T-helper 1 cell treated with Interleukin-12 subunit alpha and Interleukin-12 subunit beta and Interleukin-4 antibody, amounts not matched to agents 30 ng/mL and 1 ng/mL, for 36 hours (primary cell): ENCODE measurements around the gene APOB. TPM values are rescaled to one million over a fixed set of nuclear protein-coding genes. Genes with fewer than 3 reads are reported as not detected.

ENCODE experiments used
- intact Hi-C: fragments of 100-400 bp; cut with micrococcal nuclease; formaldehyde crosslinking; loops from one replicate; pipeline ENCODE4 v1.15.1; 2024
- total RNA-seq: library from RNA; stranded (reverse); gene quantifications from 2 replicates; pipeline ENCODE4 v1.2.3, GENCODE V29; 2022

APOB gene
- total RNA-seq, 1 donor from 2014 or later, result not detected

DNA sequence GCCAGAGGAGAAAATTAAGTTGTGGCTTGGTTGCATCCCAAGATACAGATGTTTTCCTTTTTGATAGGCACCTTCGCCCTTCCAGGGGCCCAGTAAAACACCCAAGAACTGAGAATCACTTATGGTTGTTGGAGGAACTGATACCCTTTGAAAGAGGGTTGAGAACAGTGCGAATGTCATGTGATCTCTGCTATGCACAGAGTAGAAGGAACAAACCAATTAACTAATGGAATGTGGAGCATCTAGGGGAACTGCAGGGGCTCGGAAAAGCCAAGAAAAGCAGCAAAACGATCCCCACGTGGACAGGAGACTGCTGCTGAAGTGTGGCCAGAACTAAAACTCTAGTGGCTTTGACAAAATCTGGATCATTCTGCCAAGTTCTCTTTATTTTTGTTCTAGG lies 58.8 kb downstream of the APOB start:
- intact Hi-C loops, result no loop called here

DNA sequence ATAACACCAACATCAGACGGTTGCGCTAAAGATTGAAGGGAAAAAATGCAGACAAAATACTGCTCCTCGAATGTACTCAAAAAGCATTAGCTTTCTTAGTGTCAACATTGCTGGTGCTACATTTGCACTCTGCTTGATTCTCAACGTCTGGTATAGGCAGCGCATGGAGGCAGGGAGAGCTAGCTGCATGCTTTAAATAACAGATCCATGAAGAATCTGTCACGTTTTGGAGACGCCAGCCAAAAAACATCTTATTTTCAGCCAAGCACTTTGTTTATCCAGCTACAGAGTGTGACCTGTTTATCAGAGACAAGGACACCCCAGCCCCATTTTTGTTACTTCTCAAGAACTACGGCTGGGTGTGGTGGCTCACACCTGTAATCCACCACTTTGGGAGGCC lies 59.5 kb downstream of the APOB start:
- intact Hi-C loops, result no loop called here

DNA sequence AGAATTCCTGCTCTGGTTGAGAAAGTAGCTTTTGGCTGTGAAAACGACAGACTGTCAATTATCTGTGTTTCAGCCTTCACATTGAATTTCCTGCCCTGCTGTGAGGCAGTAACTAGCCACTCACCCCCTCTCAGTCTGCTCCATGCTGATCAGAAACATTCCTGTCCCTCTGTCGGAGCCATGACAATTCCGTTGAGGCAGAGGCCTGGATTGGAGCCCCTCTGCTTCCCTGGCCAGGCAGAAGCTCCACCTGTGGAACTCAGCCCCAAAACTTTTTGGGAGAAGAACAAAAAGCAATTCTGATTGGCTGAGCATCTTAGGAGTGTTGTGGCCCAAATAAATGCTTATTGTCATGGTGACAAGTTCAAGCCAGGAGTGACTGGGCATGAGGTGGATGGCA lies 60.0 kb downstream of the APOB start:
- intact Hi-C loops, result no loop called here

GRCh38 chr2:20982861-20983260 lies 61.0 kb downstream of the APOB start:
- intact Hi-C loops, result no loop called here

GRCh38 chr2:20977520-20978180 lies 66.2 kb downstream of the APOB start:
- intact Hi-C loops, result no loop called here

DNA sequence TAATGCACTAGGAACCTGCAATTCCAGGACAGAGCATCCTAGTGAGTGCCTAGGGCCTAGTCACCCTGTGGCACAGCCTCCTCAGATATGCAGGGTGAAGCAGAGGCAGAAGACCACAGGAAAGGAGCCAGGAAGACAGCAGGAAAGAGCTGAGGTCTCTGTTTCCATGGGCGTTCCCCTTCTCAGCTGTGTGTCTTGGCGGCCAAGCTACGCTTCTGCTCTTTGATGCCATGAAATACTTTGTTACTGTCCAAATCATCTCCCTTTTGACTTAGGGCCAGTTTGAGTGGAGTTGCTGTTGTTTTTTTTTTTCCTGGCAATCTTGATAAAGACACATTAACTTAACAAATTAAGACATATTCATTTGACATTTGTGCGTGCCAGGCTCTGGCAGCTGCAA lies 67.3 kb downstream of the APOB start:
- intact Hi-C loops, result no loop called here

DNA sequence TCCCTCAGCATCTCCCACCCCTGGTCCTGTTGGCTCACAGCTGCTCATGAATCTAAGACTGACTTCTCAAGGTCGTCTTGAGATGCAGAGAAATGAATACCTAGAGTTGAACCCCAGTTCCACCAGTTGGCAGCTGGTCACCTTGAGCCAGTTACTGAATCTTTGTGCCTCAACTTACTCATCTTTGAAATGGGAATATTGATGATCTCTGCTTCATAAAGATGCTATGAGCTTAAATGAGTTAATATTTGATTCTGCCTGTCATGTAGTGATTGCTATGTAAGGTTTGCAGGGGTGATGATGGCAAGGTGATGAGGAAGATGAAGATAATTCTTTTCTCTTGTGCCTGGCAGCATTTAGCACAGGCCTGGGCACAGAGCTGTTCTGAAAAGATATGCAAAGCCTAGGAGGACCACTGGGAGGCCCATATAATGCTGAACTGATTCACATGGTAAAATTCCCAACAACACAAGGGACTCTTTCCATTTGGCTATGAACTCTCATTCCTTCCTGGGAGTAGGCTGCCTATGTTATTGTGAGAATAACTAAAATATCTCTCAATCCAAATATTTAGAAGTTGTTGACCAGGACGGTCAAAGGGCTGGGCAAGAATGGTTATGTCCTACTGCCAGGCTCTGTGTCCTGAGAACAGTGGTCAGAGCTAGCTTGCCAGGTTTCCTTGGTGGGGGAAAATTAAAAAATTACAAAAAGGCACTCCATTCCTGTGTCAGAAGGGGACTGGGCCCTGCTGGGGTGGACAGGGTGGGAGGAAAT lies 70.9 kb downstream of the APOB start:
- intact Hi-C loops, result no loop called here

GRCh38 chr2:20972110-20972509 lies 71.8 kb downstream of the APOB start:
- intact Hi-C loops, result no loop called here

- intact Hi-C loops, result no loop called here
These were observed 73.8 kb downstream of the APOB start for GRCh38 chr2:20970068-20970467.

DNA sequence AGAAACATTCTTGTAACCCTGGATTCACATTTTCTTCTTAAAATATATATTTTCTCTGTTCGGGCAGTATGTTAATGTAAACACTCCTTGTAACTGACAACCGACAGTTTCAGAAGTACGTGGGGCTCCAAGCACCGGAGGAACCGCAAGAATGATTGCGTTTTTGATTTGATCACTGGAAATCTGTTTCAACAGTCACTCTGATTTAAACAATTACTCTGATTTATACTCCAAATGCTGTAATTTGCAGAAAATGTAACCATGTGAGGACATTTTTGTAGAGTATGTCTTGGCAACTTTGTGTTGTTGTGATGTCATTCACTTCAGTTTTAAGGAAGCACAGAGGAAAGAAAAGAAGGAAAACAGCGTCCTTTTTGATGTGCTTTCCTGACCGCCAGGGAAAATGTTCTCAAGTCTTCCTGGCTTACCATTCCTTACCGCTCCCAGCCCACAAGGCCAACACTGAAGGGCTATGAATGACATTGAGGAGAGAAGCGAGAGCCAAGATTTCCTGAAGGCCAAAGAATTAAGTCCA lies 77.7 kb downstream of the APOB start:
- intact Hi-C loops, result loop anchor here (10.0 kb wide), 1 partner anchor 521 kb away; the partner anchor contains the start of gene RHOB

DNA sequence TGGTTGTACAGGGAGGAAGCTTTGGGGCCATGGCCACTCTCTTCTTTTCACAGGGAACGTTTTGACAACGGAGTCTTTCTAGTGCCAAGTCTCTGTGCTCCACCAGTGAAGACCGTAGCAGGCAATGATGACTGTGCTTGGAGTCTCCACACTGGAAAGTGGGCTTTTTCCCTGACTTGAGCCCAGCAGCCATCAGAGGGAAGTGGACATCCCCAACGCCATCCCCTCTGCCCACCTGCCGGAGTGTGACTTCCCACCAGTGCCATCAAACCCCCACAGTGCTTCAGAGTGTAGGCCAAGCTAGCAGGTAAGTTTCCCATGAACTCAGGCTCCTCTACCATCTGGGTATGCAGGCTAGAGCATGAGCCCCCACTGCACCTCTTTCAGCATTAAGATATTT lies 78.7 kb downstream of the APOB start:
- intact Hi-C loops, result loop anchor here (10.0 kb wide), 1 partner anchor 520 kb away; the partner anchor contains the start of gene RHOB

- intact Hi-C loops, result loop anchor here (1.0 to 10.0 kb wide), 5 partner anchors 183 to 519 kb away; partner anchors contain the start of gene RHOB
These were observed 80.0 kb downstream of the APOB start for GRCh38 chr2:20963867-20964266.

GRCh38 chr2:20962939-20963557 lies 80.8 kb downstream of the APOB start:
- intact Hi-C loops, result loop anchor here (1.0 to 10.0 kb wide), 5 partner anchors 182 to 518 kb away; partner anchors contain the start of gene RHOB

DNA sequence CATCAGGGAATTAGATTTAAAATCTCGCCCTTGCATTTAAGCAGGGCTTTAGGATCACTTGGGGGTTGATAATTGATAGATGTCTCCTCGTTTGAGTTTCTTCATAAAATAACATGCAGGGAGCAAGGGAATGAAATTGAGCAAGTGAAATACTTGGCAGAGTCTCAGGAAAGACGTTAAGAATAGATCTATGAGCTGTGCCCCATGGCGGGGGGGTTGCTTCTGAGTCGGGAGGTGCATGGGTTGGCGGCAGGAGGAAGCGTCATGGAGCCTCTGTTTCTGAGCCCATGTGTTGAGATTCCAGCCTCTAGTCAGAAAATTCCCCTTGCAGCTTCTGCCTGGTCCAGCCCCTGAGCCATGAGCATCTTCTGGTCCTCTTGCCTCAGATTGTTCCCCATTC lies 82.0 kb downstream of the APOB start:
- intact Hi-C loops, result loop anchor here (5.0 to 10.0 kb wide), 2 partner anchors 280 to 517 kb away; partner anchors contain the start of gene RHOB

- intact Hi-C loops, result loop anchor here (5.0 to 10.0 kb wide), 2 partner anchors 278 to 515 kb away; partner anchors contain the start of gene RHOB
These were observed 83.9 kb downstream of the APOB start for GRCh38 chr2:20960003-20960402.

GRCh38 chr2:20959252-20959651 lies 84.6 kb downstream of the APOB start:
- intact Hi-C loops, result no loop called here

- intact Hi-C loops, result no loop called here
These were observed 85.9 kb downstream of the APOB start for GRCh38 chr2:20957788-20958525.

- intact Hi-C loops, result no loop called here
These were observed 88.4 kb downstream of the APOB start for GRCh38 chr2:20955277-20956026.

DNA sequence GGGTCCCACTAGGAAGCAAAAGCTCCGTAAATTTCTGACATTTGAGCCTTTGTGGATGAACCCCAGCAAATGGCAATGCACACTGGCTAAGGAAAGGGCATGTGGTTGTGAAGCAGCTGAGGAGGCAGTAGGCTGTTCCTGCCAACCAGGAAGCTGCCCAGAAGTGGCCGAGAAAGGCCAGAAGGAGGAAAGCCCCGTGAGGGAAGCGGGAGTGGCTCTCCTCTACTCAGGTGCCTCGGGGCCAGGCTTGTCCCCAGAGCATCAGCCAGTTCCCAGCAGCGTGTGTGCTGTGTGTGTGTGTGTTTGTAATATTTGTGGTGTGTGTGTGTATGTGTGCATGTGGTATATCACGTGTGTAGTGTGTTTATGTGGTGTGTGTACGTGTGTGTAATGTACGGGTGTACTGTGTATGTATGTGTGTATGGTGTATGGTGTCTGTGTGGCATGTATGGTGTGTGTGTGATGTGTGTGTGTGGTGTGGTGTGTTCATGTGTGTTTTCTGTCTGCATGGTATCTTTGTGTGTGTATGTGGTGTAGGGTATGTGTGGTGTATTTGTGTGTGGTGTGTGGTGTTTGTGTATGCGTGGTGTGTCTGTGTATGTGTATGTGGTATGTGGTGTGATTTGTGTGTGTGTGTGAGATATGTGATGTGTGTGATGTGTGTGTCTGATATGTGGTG lies 90.6 kb downstream of the APOB start:
- intact Hi-C loops, result no loop called here
